Tibial nerve (tissue), 4 donors: ENCODE measurements around the gene ZSWIM9.

Experiments used
- CTCF ChIP-seq, 5 experiments: fragments of 200-600 bp in 3 of 5; fragments of 450-650 bp in 2 of 5; sonication (generic) in 3 of 5; IDR thresholded peaks; one replicate each; pipeline ENCODE4 v1.5.1; 2016 to 2019; ENCODE audit warnings: antibody characterized with exemption in 5 of 5, mild to moderate bottlenecking in 3 of 5, moderate library complexity in 2 of 5
- EP300 ChIP-seq, 2 donors: sonication (generic); formaldehyde crosslinking; IDR thresholded peaks; one replicate each; pipeline ENCODE4 v1.6.1; 2017; ENCODE audit warnings: antibody characterized with exemption in 2 of 2, mild to moderate bottlenecking in 1 of 2
- POLR2A ChIP-seq, 2 donors: fragments of 450-650 bp; IDR thresholded peaks; one replicate each; pipeline ENCODE4 v1.6.1; 2017; ENCODE audit warnings: antibody characterized with exemption in 2 of 2, mild to moderate bottlenecking in 2 of 2, moderate library complexity in 2 of 2

DNA sequence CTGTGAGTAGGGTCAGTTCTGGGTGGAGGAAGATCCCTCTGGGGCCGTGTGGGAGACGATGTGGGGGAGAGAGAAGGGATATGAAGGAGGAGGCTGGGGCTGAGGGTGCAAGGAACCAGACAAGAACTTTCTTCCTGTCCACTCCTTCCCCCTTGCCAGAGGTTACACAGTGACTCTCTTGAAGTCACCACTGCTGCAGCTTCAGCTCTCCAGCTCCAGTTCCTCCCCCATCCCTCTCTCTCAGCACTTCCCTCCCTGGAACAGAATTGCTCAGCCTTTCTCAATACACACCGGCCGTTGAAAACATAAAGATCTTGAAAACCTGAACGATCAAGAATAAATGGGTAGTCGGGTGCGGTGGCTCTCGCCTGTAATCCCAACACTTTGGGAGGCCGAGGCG, 5.1 kb downstream of the ZSWIM9 start:
- TF ChIP-seq CTCF (IDR thresholded peaks at IDR 0.05) (no peak), EP300 (IDR thresholded peaks at IDR 0.05) (no peak), POLR2A (IDR thresholded peaks at IDR 0.05) (no peak)
